Measurements from ENCODE around the gene MANBA.

MANBA gene

GRCh38 chr4:102599886-102600285 is 160.9 kb downstream of the MANBA start:
- FAIRE-seq = no peak
- no peak for DNase-seq (ENCODE audit: insufficient read length, low spot score)

GRCh38 chr4:102599455-102599854 is 161.3 kb downstream of the MANBA start:
- no peak for DNase-seq (ENCODE audit: insufficient read length, low spot score)
- peak; percentile 33 for FAIRE-seq

GRCh38 chr4:102598762-102599374 is 161.9 kb downstream of the MANBA start:
- no peak for DNase-seq (ENCODE audit: insufficient read length, low spot score)
- FAIRE-seq = no peak

GRCh38 chr4:102598086-102598761 is 162.5 kb downstream of the MANBA start:
- FAIRE-seq (peak; percentile 94), DNase-seq (ENCODE audit: insufficient read length, low spot score) (no peak)

GRCh38 chr4:102596532-102596931 is 164.2 kb downstream of the MANBA start:
- FAIRE-seq = peak; percentile 48
- DNase-seq (ENCODE audit: insufficient read length, low spot score) = no peak

GRCh38 chr4:102594000-102594399 is 166.8 kb downstream of the MANBA start:
- FAIRE-seq (no peak), DNase-seq (ENCODE audit: insufficient read length, low spot score) (no peak)

- no peak for FAIRE-seq
- no peak for DNase-seq (ENCODE audit: insufficient read length, low spot score)
Observed at GRCh38 chr4:102593147-102593546, 167.6 kb downstream of the MANBA start.

GRCh38 chr4:102592256-102592655 is 168.5 kb downstream of the MANBA start:
- DNase-seq (ENCODE audit: insufficient read length, low spot score) (no peak), FAIRE-seq (no peak)

GRCh38 chr4:102589743-102590142 is 171.0 kb downstream of the MANBA start:
- DNase-seq (ENCODE audit: insufficient read length, low spot score) = no peak
- FAIRE-seq = no peak

GRCh38 chr4:102586644-102587021 is 174.1 kb downstream of the MANBA start:
- DNase-seq (ENCODE audit: insufficient read length, low spot score) = no peak
- peak; percentile 78 for FAIRE-seq

GRCh38 chr4:102586002-102586643 is 174.6 kb downstream of the MANBA start:
- FAIRE-seq = no peak
- DNase-seq (ENCODE audit: insufficient read length, low spot score) = no peak

GRCh38 chr4:102585329-102585728 is 175.4 kb downstream of the MANBA start:
- FAIRE-seq (no peak), DNase-seq (ENCODE audit: insufficient read length, low spot score) (no peak)

- DNase-seq (ENCODE audit: insufficient read length, low spot score) = no peak
Observed at GRCh38 chr4:102584091-102584490, 176.7 kb downstream of the MANBA start.

More at GRCh38 chr4:102584091-102584490, 176.7 kb downstream of the MANBA start:
- no peak for FAIRE-seq

Measured in GM19239 (cell line).